H1 (cell line): Measurements from ENCODE around the gene MIEF2. TPM values are rescaled to one million over a fixed set of nuclear protein-coding genes. Genes with fewer than 3 reads are reported as not detected.

ENCODE experiments used
- CHD2 ChIP-seq: IDR thresholded peaks from 2 replicates; pipeline ENCODE4 v1.6.1; 2012; ENCODE audit warnings: low read length, improper control_type of control experiment
- CHD7 ChIP-seq: fragments of 300-600 bp; sonication (generic); IDR thresholded peaks from 2 replicates; pipeline ENCODE4 v1.7.1; 2012; ENCODE audit warnings: low read length, moderate library complexity, mild to moderate bottlenecking, inconsistent platforms; ENCODE audit not compliant: insufficient replicate concordance
- HDAC6 ChIP-seq: IDR thresholded peaks from one replicate; pipeline ENCODE4 v1.7.1; 2012; ENCODE audit warnings: low read depth, mild to moderate bottlenecking, inconsistent platforms, low read length, moderate library complexity
- RAD21 ChIP-seq, 2 experiments: IDR thresholded peaks in 1 of 2; conservative IDR thresholded peaks in 1 of 2; 2 replicates each; pipeline ENCODE4 v1.6.1; 2011; ENCODE audit warnings: low read depth in 2 of 2, low read length in 2 of 2, improper control_type of control experiment in 1 of 2, inconsistent platforms in 1 of 2, mild to moderate bottlenecking in 1 of 2, moderate library complexity in 1 of 2
- RXRA ChIP-seq: IDR thresholded peaks from 2 replicates; pipeline ENCODE4 v1.6.1; 2011; ENCODE audit warnings: low read depth, mild to moderate bottlenecking, low read length, moderate library complexity; ENCODE audit not compliant: insufficient read depth
- SIX5 ChIP-seq: IDR thresholded peaks from 2 replicates; pipeline ENCODE4 v1.6.1; 2011; ENCODE audit warnings: mild to moderate bottlenecking, low read depth, low read length
- SP4 ChIP-seq: IDR thresholded peaks from 2 replicates; pipeline ENCODE4 v1.6.1; 2012; ENCODE audit warnings: low read length, inconsistent platforms
- SRF ChIP-seq: IDR thresholded peaks from 2 replicates; pipeline ENCODE4 v1.6.1; 2011; ENCODE audit warnings: mild to moderate bottlenecking, low read depth, low read length, moderate library complexity
- SUZ12 ChIP-seq: fragments of 200-600 bp; sonication (generic); IDR thresholded peaks from 2 replicates; pipeline ENCODE4 v1.6.1; 2012; ENCODE audit warnings: mild to moderate bottlenecking, inconsistent platforms, low read length, moderate library complexity, mixed read lengths
- TAF1 ChIP-seq: IDR thresholded peaks from 2 replicates; pipeline ENCODE4 v1.6.1; 2011; ENCODE audit warnings: mild to moderate bottlenecking, low read depth, low read length
- TCF12 ChIP-seq: IDR thresholded peaks from 2 replicates; pipeline ENCODE4 v1.6.1; 2011; ENCODE audit warnings: low read depth, mild to moderate bottlenecking, low read length
- polyA plus RNA-seq, 7 experiments: library from polyadenylated mRNA; depleted of rRNA in 3 of 7; stranded (reverse) in 5 of 7; unstranded in 2 of 7; fragments of >200 nt in 5 of 7; fragments of 200-250 nt in 2 of 7; gene quantifications; 1 replicate in 5 of 7; 2 replicates in 1 of 7; 4 replicates in 1 of 7; pipeline versions ENCODE4 v1.2.1 to v1.2.3, GENCODE V29; 2011 to 2013; ENCODE audit warnings: missing spikeins in 2 of 7, mixed read lengths in 2 of 7
- total RNA-seq: library from RNA; stranded (reverse); fragmentation: NEBNext Ultra II Directional; extraction: Animal tissue kit (Norgen Biotek cat#: 25700); gene quantifications from 2 replicates; pipeline ENCODE4 v1.2.1, GENCODE V29; 2021
- TF ChIP-seq, protein P1 (sequence below): IDR thresholded peaks from 2 replicates; pipeline ENCODE4 v1.6.1; 2012; ENCODE audit warnings: inconsistent platforms

MIEF2 gene
- total and polyA plus RNA-seq, 2 of the 8 experiments (the other 6 are each of a cell fraction or from before 2014, with no cell fraction given): 9.9 to 24.9 TPM

- no peak for TF ChIP-seq CHD7
- TF ChIP-seq RAD21 (IDR thresholded peaks at IDR 0.05 in 1 of 2, conservative IDR thresholded peaks at IDR 0.05 in 1 of 2; ENCODE audit: low read depth in 2 of 2, low read length in 2 of 2): peak; percentile 94 to 95
- TF ChIP-seq SIX5: no peak
- no peak for TF ChIP-seq RXRA
- TF ChIP-seq, protein P1, sequence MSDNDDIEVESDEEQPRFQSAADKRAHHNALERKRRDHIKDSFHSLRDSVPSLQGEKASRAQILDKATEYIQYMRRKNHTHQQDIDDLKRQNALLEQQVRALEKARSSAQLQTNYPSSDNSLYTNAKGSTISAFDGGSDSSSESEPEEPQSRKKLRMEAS: no peak
- no peak for TF ChIP-seq TCF12
- no peak for TF ChIP-seq HDAC6
- no peak for TF ChIP-seq SP4
- TF ChIP-seq SUZ12: no peak
- no peak for TF ChIP-seq CHD2
- no peak for TF ChIP-seq SRF
- TF ChIP-seq TAF1: no peak
Observed at GRCh38 chr17:18217412-18218015, 42.9 kb upstream of the MIEF2 start (continued).
